ENCODE measurements around the gene NAPA.

- TF ChIP-seq YY1 (IDR thresholded peaks at IDR 0.05; ENCODE audit: insufficient read depth, insufficient read length) (no peak), ZNF274 (IDR thresholded peaks at IDR 0.05; ENCODE audit: low read depth, low read length) (no peak), SUZ12 (IDR thresholded peaks at IDR 0.05; ENCODE audit: extremely low read depth, insufficient read depth, insufficient read length) (no peak)
These were observed 8.6 kb upstream of the NAPA start for GRCh38 chr19:47523473-47523872.

All from NT2/D1 (cell line).